Upper lobe of right lung (tissue), 1 donor: ENCODE results near the gene NT5C. TPM values are rescaled to one million over a fixed set of nuclear protein-coding genes. Genes with fewer than 3 reads are reported as not detected.

Experiments
- ATAC-seq: fragments of 200-7000 bp; cut with Tn5 transposase; one replicate; pipeline ENCODE4 v1.9.1; 2020; ENCODE audit warnings: mild to moderate bottlenecking, moderate library complexity
- DNase-seq: peaks from one replicate; pipeline ENCODE4 v3.0.0-alpha.2; 2020
- H3K27ac ChIP-seq: fragments of 200-600 bp; one replicate; pipeline ENCODE4 v1.8.0; 2022
- H3K27me3 ChIP-seq: fragments of 200-600 bp; one replicate; pipeline ENCODE4 v1.8.0; 2022; ENCODE audit warnings: mild to moderate bottlenecking
- H3K36me3 ChIP-seq: fragments of 200-600 bp; one replicate; pipeline ENCODE4 v1.8.0; 2022
- H3K4me1 ChIP-seq: fragments of 200-600 bp; one replicate; pipeline ENCODE4 v1.8.0; 2022
- H3K4me3 ChIP-seq: fragments of 200-600 bp; one replicate; pipeline ENCODE4 v1.8.0; 2022; ENCODE audit warnings: mild to moderate bottlenecking
- H3K9me3 ChIP-seq: fragments of 200-600 bp; one replicate; pipeline ENCODE4 v1.8.0; 2022
- CTCF ChIP-seq: fragments of 200-600 bp; IDR thresholded peaks from one replicate; pipeline ENCODE4 v1.8.0; 2022; ENCODE audit warnings: antibody characterized with exemption
- intact Hi-C: fragments of 100-400 bp; cut with DNase I; formaldehyde crosslinking; loops from one replicate; pipeline ENCODE4 v1.11.0; 2022
- total RNA-seq: library from RNA; stranded (reverse); fragmentation: NEBNext Ultra II Directional; extraction: Animal tissue kit (Norgen Biotek cat#: 25700); gene quantifications from one replicate; pipeline ENCODE4 v1.2.1, GENCODE V29; 2021
- donor health status: DM: no; HTN: yes; CAD: no; lungs with severe emphysema.

Gene NT5C
- total RNA-seq, 1 donor from 2014 or later, result 35.8 TPM

GRCh38 chr17:75155191-75155601 lies 23.7 kb upstream of the NT5C start:
- no peak overlapping the region for H3K27ac ChIP-seq
- no peaks in the 10 kb centered on the region for H3K9me3 ChIP-seq
- H3K4me1 ChIP-seq, result peaks cover 7% of the 10 kb centered on the region
- intact Hi-C loops, result no loop called here
- no peak for DNase-seq
- H3K4me3 ChIP-seq, result no peak overlapping the region
- no peak for TF ChIP-seq CTCF
- no peak for ATAC-seq
- H3K36me3 ChIP-seq, result no peaks in the 10 kb centered on the region
- H3K27me3 ChIP-seq, result no peaks in the 10 kb centered on the region

- DNase-seq, result peak; percentile 98
- intact Hi-C loops, result no loop called here
- Histone ChIP-seq H3K4me1 (peaks cover 7% of the 10 kb centered on the region), H3K9me3 (no peaks in the 10 kb centered on the region), H3K4me3 (peak within 1 kb of the TSS; percentile 78), H3K36me3 (no peaks in the 10 kb centered on the region), H3K27ac (peak within 1 kb of the TSS; percentile 82), H3K27me3 (no peaks in the 10 kb centered on the region)
- no peak for TF ChIP-seq CTCF
- ATAC-seq, result peak; percentile 99
Measured at GRCh38 chr17:75154195-75155106, 22.9 kb upstream of the NT5C start, which contains the start of gene JPT1. TSS of gene JPT1 (minus strand) at chr17:75154512. CDS start at chr17:75154397, 115 bp downstream.

GRCh38 chr17:75153780-75154194 lies 22.2 kb upstream of the NT5C start:
- no peaks in the 10 kb centered on the region for H3K27me3 ChIP-seq
- DNase-seq (no peak), ATAC-seq (peak; percentile 7)
- H3K27ac ChIP-seq, result peak overlapping the region; percentile 82
- peak overlapping the region; percentile 78 for H3K4me3 ChIP-seq
- H3K36me3 ChIP-seq, result no peaks in the 10 kb centered on the region
- TF ChIP-seq CTCF, result no peak
- intact Hi-C loops, result no loop called here
- no peaks in the 10 kb centered on the region for H3K9me3 ChIP-seq
- peaks cover 7% of the 10 kb centered on the region for H3K4me1 ChIP-seq

- DNase-seq (peak; percentile 64), ATAC-seq (peak; percentile 21)
- H3K9me3 ChIP-seq, result no peaks in the 10 kb centered on the region
- intact Hi-C loops, result no loop called here
- H3K27ac ChIP-seq, result no peak overlapping the region
- no peak for TF ChIP-seq CTCF
- H3K4me1 ChIP-seq, result peaks cover 7% of the 10 kb centered on the region
- peak overlapping the region; percentile 78 for H3K4me3 ChIP-seq
- no peaks in the 10 kb centered on the region for H3K27me3 ChIP-seq
- H3K36me3 ChIP-seq, result peaks cover 4% of the 10 kb centered on the region
Measured at GRCh38 chr17:75152922-75153779, 21.6 kb upstream of the NT5C start.

GRCh38 chr17:75152523-75152921 lies 21.0 kb upstream of the NT5C start:
- Histone ChIP-seq H3K27me3 (no peaks in the 10 kb centered on the region), H3K4me1 (peaks cover 7% of the 10 kb centered on the region), H3K36me3 (peaks cover 11% of the 10 kb centered on the region), H3K27ac (no peak overlapping the region), H3K9me3 (no peaks in the 10 kb centered on the region), H3K4me3 (no peak overlapping the region)
- ATAC-seq, result no peak
- DNase-seq, result no peak
- no peak for TF ChIP-seq CTCF
- intact Hi-C loops, result no loop called here
